ENCODE results near the gene APIP. TPM values are rescaled to one million over a fixed set of nuclear protein-coding genes. Genes with fewer than 3 reads are reported as not detected.

Gene APIP
- polyA plus RNA-seq, 2 of the 4 experiments (the other 2 are of a cell fraction), result 42.4 to 55.6 TPM

DNA sequence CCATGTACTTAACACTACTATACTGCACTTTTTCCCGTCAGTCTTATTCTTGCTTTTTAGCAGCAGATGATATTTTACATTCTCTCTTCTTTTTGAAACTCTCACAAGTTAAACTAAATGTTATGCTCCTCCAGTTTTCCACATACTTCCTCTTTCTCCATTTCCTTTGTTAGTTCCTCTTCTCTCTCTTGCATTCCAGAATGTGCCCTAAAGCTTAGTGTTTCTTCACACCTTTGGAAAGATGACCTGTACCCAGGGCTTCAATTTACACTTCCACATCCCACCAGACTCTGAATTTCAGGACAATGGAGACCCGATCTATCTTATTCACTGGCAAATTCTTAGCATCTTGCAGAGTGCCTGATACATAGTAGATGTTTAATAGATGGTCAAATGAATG is 51.8 kb downstream of the APIP start:
- no peak for ATAC-seq
- no peak overlapping the region for H3K27ac ChIP-seq
- H3K4me2 ChIP-seq, result no peak overlapping the region
- no peaks in the 10 kb centered on the region; the same call in 2 of the 3 replicates for H3K9me3 ChIP-seq
- FAIRE-seq, result no peak
- no peak for DNase-seq (ENCODE audit: low read depth in 1 of 2, low spot score in 1 of 2)
- ChIA-PET CTCF (no interaction called here), POLR2A (no interaction called here)
- WGBS (ENCODE audit: missing lambda C conversion rate), result 79% methylated on average over 2 of the region's 2 CpGs
- no peaks in the 10 kb centered on the region; the same call in 2 of the 3 replicates for H3K4me1 ChIP-seq
- no peak for TF ChIP-seq RARB (CRISPR knock-in tag; IDR thresholded peaks at IDR 0.05)
- TF ChIP-seq ZSCAN20 (CRISPR knock-in tag; IDR thresholded peaks at IDR 0.05), result no peak
- H3K4me3 ChIP-seq, result no peak overlapping the region

DNA sequence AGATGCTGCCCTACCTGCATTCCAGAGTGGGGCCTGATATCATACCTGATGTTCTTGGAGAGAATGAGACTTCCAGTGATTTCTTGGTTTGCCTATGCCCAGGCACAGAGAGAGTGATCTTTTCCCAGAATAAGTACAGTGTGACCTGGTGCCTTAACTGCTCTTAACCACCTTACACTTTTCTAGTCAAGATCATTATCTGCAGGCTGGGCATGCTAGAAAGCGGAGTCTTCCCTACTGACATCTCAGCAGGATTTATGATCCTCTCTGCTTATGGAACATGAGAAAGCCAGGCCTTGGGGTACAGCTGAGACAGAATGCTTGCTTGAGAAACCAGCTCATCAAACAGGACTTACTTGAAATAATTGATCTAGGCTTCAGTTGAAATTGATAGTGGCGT is 53.1 kb downstream of the APIP start:
- no peak for FAIRE-seq

DNA sequence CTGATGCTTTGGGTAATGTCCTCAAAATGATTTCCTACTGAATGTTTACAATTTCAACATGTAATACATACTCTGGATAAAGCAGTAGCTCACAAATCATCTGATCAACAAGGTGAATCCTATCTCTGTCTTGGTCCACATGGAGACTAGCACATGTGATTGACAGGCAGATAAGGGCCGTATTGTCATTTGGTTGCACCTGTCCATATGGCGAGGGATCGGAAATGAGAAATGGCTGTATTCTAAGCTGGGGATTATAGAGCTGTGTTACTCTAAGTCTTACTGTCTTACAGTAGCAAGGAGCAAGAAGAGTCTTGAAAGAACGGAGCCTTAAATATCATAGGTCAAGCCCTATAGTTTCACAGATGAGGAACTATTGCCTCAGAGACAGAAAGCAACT is 55.7 kb downstream of the APIP start:
- TF ChIP-seq REST (IDR thresholded peaks at IDR 0.05) (no peak), ZSCAN20 (CRISPR knock-in tag; IDR thresholded peaks at IDR 0.05) (no peak), KDM5A (IDR thresholded peaks at IDR 0.05) (no peak), BHLHE40 (IDR thresholded peaks at IDR 0.05; ENCODE audit: low read depth, low read length) (no peak), EP300 (IDR thresholded peaks at IDR 0.05) (no peak), PHF8 (IDR thresholded peaks at IDR 0.05; ENCODE audit: borderline replicate concordance, low read depth) (no peak), NR3C1 (IDR thresholded peaks at IDR 0.05) (no peak), PBX3 (IDR thresholded peaks at IDR 0.05) (no peak), MAZ (IDR thresholded peaks at IDR 0.05; ENCODE audit: borderline replicate concordance, low read depth, low read length) (no peak), CHD4 (IDR thresholded peaks at IDR 0.05; ENCODE audit: borderline replicate concordance) (no peak), EHF (CRISPR knock-in tag; IDR thresholded peaks at IDR 0.05) (no peak), ZNF302 (CRISPR knock-in tag; IDR thresholded peaks at IDR 0.05) (no peak), E2F6 (IDR thresholded peaks at IDR 0.05; ENCODE audit: borderline replicate concordance, low read depth) (no peak), RAD21 (conservative IDR thresholded peaks at IDR 0.05 in 1 of 2, IDR thresholded peaks at IDR 0.05 in 1 of 2) (no peak), HOXB13 (CRISPR knock-in tag; IDR thresholded peaks at IDR 0.05; ENCODE audit: low read depth) (no peak)
- TF ChIP-seq, protein P1, sequence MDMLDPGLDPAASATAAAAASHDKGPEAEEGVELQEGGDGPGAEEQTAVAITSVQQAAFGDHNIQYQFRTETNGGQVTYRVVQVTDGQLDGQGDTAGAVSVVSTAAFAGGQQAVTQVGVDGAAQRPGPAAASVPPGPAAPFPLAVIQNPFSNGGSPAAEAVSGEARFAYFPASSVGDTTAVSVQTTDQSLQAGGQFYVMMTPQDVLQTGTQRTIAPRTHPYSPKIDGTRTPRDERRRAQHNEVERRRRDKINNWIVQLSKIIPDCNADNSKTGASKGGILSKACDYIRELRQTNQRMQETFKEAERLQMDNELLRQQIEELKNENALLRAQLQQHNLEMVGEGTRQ (IDR thresholded peaks at IDR 0.05), result no peak
- TF ChIP-seq, protein P2, sequence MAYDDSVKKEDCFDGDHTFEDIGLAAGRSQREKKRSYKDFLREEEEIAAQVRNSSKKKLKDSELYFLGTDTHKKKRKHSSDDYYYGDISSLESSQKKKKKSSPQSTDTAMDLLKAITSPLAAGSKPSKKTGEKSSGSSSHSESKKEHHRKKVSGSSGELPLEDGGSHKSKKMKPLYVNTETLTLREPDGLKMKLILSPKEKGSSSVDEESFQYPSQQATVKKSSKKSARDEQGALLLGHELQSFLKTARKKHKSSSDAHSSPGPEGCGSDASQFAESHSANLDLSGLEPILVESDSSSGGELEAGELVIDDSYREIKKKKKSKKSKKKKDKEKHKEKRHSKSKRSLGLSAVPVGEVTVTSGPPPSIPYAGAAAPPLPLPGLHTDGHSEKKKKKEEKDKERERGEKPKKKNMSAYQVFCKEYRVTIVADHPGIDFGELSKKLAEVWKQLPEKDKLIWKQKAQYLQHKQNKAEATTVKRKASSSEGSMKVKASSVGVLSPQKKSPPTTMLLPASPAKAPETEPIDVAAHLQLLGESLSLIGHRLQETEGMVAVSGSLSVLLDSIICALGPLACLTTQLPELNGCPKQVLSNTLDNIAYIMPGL (CRISPR knock-in tag; IDR thresholded peaks at IDR 0.05; ENCODE audit: borderline replicate concordance), result no peak
- H3K9me3 ChIP-seq, result no peaks in the 10 kb centered on the region; the same call in 2 of the 3 replicates
- 94% methylated on average over 4 of the region's 4 CpGs for WGBS (ENCODE audit: missing lambda C conversion rate)
- no peak overlapping the region for H3K4me3 ChIP-seq
- no peak for ATAC-seq
- no peak for FAIRE-seq
- POLR2A ChIA-PET, result no interaction called here
- H3K27ac ChIP-seq, result peak overlapping the region in 1 of 2 experiments; percentile 9; a peak in 1 of 6 replicates
- H3K4me2 ChIP-seq, result no peak overlapping the region
- DNase-seq (ENCODE audit: low read depth in 1 of 2, low spot score in 1 of 2), result no peak
- no peaks in the 10 kb centered on the region; the same call in 2 of the 3 replicates for H3K4me1 ChIP-seq
- CTCF ChIA-PET, result interaction anchor here (1.5 kb wide), 1 partner anchor 31 kb away, joined by 3 read pairs; no protein-coding TSS in a partner anchor

More for the DNA sequence above, 53.1 kb downstream of the APIP start:
- ChIA-PET POLR2A (no interaction called here), CTCF (interaction anchor here (0.5 kb wide), 1 partner anchor 32 kb away, joined by 3 read pairs; no protein-coding TSS in a partner anchor)
- TF ChIP-seq POLR2A (IDR thresholded peaks at IDR 0.05; ENCODE audit: low read length) (no peak), POLR2AphosphoS2 (conservative IDR thresholded peaks at IDR 0.05; ENCODE audit: low read length) (no peak)
- TF ChIP-seq, protein P3, sequence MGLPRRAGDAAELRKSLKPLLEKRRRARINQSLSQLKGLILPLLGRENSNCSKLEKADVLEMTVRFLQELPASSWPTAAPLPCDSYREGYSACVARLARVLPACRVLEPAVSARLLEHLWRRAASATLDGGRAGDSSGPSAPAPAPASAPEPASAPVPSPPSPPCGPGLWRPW (IDR thresholded peaks at IDR 0.05), result no peak
- TF ChIP-seq, protein P4, sequence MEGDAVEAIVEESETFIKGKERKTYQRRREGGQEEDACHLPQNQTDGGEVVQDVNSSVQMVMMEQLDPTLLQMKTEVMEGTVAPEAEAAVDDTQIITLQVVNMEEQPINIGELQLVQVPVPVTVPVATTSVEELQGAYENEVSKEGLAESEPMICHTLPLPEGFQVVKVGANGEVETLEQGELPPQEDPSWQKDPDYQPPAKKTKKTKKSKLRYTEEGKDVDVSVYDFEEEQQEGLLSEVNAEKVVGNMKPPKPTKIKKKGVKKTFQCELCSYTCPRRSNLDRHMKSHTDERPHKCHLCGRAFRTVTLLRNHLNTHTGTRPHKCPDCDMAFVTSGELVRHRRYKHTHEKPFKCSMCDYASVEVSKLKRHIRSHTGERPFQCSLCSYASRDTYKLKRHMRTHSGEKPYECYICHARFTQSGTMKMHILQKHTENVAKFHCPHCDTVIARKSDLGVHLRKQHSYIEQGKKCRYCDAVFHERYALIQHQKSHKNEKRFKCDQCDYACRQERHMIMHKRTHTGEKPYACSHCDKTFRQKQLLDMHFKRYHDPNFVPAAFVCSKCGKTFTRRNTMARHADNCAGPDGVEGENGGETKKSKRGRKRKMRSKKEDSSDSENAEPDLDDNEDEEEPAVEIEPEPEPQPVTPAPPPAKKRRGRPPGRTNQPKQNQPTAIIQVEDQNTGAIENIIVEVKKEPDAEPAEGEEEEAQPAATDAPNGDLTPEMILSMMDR (IDR thresholded peaks at IDR 0.05), result no peak
- ATAC-seq (no peak), DNase-seq (ENCODE audit: low read depth in 1 of 2, low spot score in 1 of 2) (no peak)
- 27% methylated on average over 2 of the region's 2 CpGs for WGBS (ENCODE audit: missing lambda C conversion rate)
- Histone ChIP-seq H3K27ac (no peak overlapping the region), H3K4me1 (no peaks in the 10 kb centered on the region; the same call in 2 of the 3 replicates), H3K9me3 (no peaks in the 10 kb centered on the region; the same call in 2 of the 3 replicates), H3K4me3 (no peak overlapping the region), H3K4me2 (no peak overlapping the region)

All from A549 (cell line).